AG09309 (cell line): Measurements from ENCODE around the gene HTT.

Source experiments
- DNase-seq: peaks from one replicate; pipeline ENCODE4 v3.0.0-alpha.2; 2010; ENCODE audit warnings: low read depth
- H3K4me3 ChIP-seq: 2 replicates; pipeline ENCODE4 v1.5.1; 2011; ENCODE audit warnings: mild to moderate bottlenecking, low read depth, low read length, moderate library complexity; ENCODE audit not compliant: control insufficient read depth
- CTCF ChIP-seq: IDR thresholded peaks from 2 replicates; pipeline ENCODE4 v1.5.1; 2011; ENCODE audit warnings: mild to moderate bottlenecking, low read depth, low read length, inconsistent platforms; ENCODE audit not compliant: insufficient read depth, control insufficient read depth; ENCODE audit errors: missing control alignments

Gene HTT

GRCh38 chr4:3250438-3250955, 176.0 kb downstream of the HTT start:
- no peak for DNase-seq
- TF ChIP-seq CTCF = no peak
- H3K4me3 ChIP-seq = no peak overlapping the region

GRCh38 chr4:3250956-3251690, 176.6 kb downstream of the HTT start:
- no peak for TF ChIP-seq CTCF
- H3K4me3 ChIP-seq = no peak overlapping the region

GRCh38 chr4:3251691-3252479, 177.4 kb downstream of the HTT start:
- no peak for DNase-seq
- no peak for TF ChIP-seq CTCF
- H3K4me3 ChIP-seq = no peak overlapping the region

More at GRCh38 chr4:3250956-3251690, 176.6 kb downstream of the HTT start:
- DNase-seq = no peak

GRCh38 chr4:3252480-3252828, 178.0 kb downstream of the HTT start:
- no peak for TF ChIP-seq CTCF
- H3K4me3 ChIP-seq = no peak overlapping the region
- no peak for DNase-seq

- no peak for TF ChIP-seq CTCF
- DNase-seq = no peak
- no peak overlapping the region for H3K4me3 ChIP-seq
Observed at GRCh38 chr4:3252831-3253641, 178.6 kb downstream of the HTT start.

- no peak overlapping the region for H3K4me3 ChIP-seq
- no peak for TF ChIP-seq CTCF
- DNase-seq = no peak
Observed at GRCh38 chr4:3253808-3254207, 179.3 kb downstream of the HTT start.
